ENCODE data around the gene IDH2. TPM values are rescaled to one million over a fixed set of nuclear protein-coding genes. Genes with fewer than 3 reads are reported as not detected.

Gene IDH2
- total RNA-seq, result 65.4 and 130 TPM in 2 replicates

GRCh38 chr15:90101969-90102890 lies at the start of gene IDH2:
Gene IDH2, minus strand, starts transcription at chr15:90102468. Its CDS starts 78 bp downstream, at chr15:90102390.

Other genes with a start within 250 kb of the IDH2 start
- 36.1 and 56.2 TPM in 2 replicates for gene AP3S2, start 208.5 kb downstream of the IDH2 start, total RNA-seq
- gene ARPIN, start 189.5 kb downstream of the IDH2 start, total RNA-seq, result 9.1 and 11.7 TPM in 2 replicates
- 7.4 and 12.3 TPM in 2 replicates for gene ZNF710, start 101.1 kb downstream of the IDH2 start, total RNA-seq
- gene SEMA4B, start 98.9 kb upstream of the IDH2 start, total RNA-seq, result 10.5 and 11.0 TPM in 2 replicates
- 13.7 and 61.7 TPM in 2 replicates for gene CIB1, start 131.5 kb upstream of the IDH2 start, total RNA-seq
- 7.8 and 8.8 TPM in 2 replicates for gene GDPGP1, start 131.7 kb upstream of the IDH2 start, total RNA-seq
- gene TTLL13, start 147.1 kb upstream of the IDH2 start, total RNA-seq, result 0.15 TPM in 1 of 2 replicates, not detected in the other
- gene NGRN, start 163.2 kb upstream of the IDH2 start, total RNA-seq, result 53.5 and 77.3 TPM in 2 replicates
- 0.97 and 3.8 TPM in 2 replicates for gene ZNF774, start 249.8 kb upstream of the IDH2 start, total RNA-seq

Data from epithelial cell of umbilical artery (primary cell).